BLaER1 treated with 17β-estradiol and CSF1 and Interleukin-3, amounts not matched to agents 10 nM and 100 nM (cell line): ENCODE data around the gene SIPA1L3.

ENCODE experiments used
- H3K27ac ChIP-seq, 11 experiments: shearing (Covaris generic); formaldehyde crosslinking; 2 replicates each; pipeline ENCODE4 v1.8.1; 2022
- H3K27me3 ChIP-seq, 11 experiments: shearing (Covaris generic); formaldehyde crosslinking; 2 replicates each; pipeline ENCODE4 v1.8.1; 2022
- H3K36me3 ChIP-seq, 11 experiments: shearing (Covaris generic); formaldehyde crosslinking; 2 replicates each; pipeline ENCODE4 v1.8.1; 2022
- H3K4me1 ChIP-seq, 10 experiments: shearing (Covaris generic); formaldehyde crosslinking; 2 replicates each; pipeline ENCODE4 v1.8.1; 2022
- H3K4me2 ChIP-seq, 11 experiments: shearing (Covaris generic); formaldehyde crosslinking; 2 replicates each; pipeline ENCODE4 v1.8.1; 2022
- H3K4me3 ChIP-seq, 10 experiments: shearing (Covaris generic); formaldehyde crosslinking; 2 replicates each; pipeline ENCODE4 v1.8.1; 2022
- H3K9ac ChIP-seq, 11 experiments: shearing (Covaris generic); formaldehyde crosslinking; 2 replicates each; pipeline ENCODE4 v1.8.1; 2022
- H3K9me3 ChIP-seq, 11 experiments: shearing (Covaris generic); formaldehyde crosslinking; replicated peaks in 1 of 11; 2 replicates each; pipeline ENCODE4 v1.8.1; 2022
- H4K20me1 ChIP-seq, 11 experiments: shearing (Covaris generic); formaldehyde crosslinking; 2 replicates each; pipeline ENCODE4 v1.8.1; 2022
- Cebpa-rat ChIP-seq, 11 experiments: shearing (Covaris generic); IDR thresholded peaks; 2 replicates each; pipeline ENCODE4 v1.8.1; 2022

Gene SIPA1L3

DNA sequence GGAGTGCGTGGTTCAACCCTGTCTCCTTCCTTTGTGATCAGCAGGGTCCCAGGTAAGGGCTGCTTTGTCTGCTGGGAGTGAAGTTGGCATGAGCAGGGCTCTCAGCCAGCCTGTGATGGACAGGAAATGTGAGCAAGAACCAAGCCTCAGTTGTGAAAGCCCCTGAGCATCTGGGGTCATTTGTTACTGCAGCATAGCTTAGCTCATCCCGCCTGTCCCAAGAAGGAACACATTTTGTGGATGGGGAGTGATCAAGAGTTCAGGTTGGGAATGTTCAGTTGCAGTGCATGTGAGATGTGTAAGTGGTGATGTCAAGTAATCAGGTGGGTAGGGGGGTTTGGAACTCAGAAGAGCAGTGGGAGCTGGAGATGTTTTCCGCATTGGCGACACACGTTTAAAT, 164.6 kb downstream of the SIPA1L3 start:
- Histone ChIP-seq H3K4me3 (no peak overlapping the region), H3K36me3 (peaks cover 0 to 7% (median 0%) of the 10 kb centered on the region in 11 experiments; a peak in 3 of 22 replicates), H3K9ac (no peak overlapping the region), H3K4me1 (peaks cover 0 to 47% (median 38%) of the 10 kb centered on the region in 10 experiments; a peak in 16 of 20 replicates), H4K20me1 (no peaks in the 10 kb centered on the region; a peak in 1 of 22 replicates), H3K27ac (peak overlapping the region in 3 of 11 experiments; percentile 15 to 28 (median 27); a peak in 2 of 22 replicates), H3K9me3 (peaks cover 0 to 5% (median 0%) of the 10 kb centered on the region in 11 experiments; a peak in 9 of 22 replicates), H3K27me3 (no peaks in the 10 kb centered on the region), H3K4me2 (no peak overlapping the region)
- no peak for TF ChIP-seq Cebpa-rat (IDR thresholded peaks at IDR 0.05)

DNA sequence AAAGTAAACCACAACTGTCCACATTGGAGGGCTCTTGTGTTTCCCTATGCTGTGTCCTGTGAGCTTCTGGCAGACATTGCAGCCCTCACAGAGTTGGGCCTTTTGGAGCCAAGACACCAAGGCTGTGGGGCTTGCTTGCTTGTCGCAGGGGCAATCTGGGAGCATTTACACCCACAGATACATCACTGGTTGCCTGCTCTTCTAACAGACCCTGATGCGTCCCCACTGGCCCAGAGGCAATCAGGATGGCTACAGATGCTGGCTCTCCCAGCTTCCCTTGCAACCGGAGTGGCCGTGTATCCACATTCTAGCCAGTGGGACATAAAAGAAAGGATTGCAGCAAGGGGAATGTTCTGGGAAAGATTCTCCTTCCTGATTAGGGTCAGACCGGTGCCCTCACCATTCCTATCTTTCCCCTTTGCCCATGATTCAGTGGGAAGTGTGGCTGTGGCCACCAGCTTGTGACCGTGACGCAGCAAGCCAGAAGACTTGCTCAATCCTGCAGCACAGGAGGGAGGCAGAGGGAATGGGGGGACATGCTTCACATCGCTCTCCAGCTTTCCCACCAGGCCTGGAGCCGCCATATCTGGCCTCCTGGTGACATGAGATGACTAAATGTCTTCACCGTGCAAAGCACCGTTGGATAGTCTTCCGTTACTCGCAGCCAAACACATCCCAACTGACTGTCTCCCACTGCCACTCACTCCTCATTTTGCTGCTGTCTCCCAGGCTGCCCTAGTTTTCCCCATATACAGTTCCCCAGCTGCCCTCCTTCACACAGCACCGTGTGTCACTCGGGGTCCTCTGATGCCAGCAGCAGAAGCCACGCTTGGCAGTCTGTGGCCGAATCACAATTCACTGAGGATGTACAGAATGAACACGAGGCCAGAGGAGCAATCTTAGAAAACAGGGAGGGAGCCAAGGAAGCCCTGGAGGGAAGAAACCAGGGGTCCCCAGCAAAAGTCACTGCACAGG, 166.1 kb downstream of the SIPA1L3 start:
- H3K36me3 ChIP-seq: peaks cover 0 to 12% (median 0%) of the 10 kb centered on the region in 11 experiments; a peak in 3 of 22 replicates
- H3K9ac ChIP-seq: peak overlapping the region in 2 of 11 experiments; percentile 12 to 19; a peak in 3 of 22 replicates
- no peak for TF ChIP-seq Cebpa-rat (IDR thresholded peaks at IDR 0.05)
- H3K27me3 ChIP-seq: no peaks in the 10 kb centered on the region
- H3K9me3 ChIP-seq: peaks cover 0 to 11% (median 7%) of the 10 kb centered on the region in 11 experiments; a peak in 11 of 22 replicates
- peaks cover 0 to 55% (median 50%) of the 10 kb centered on the region in 10 experiments; a peak in 16 of 20 replicates for H3K4me1 ChIP-seq
- H4K20me1 ChIP-seq: no peaks in the 10 kb centered on the region; a peak in 1 of 22 replicates
- H3K27ac ChIP-seq: peak overlapping the region in 4 of 11 experiments; percentile 50 to 72 (median 53); a peak in 5 of 22 replicates
- H3K4me2 ChIP-seq: peak overlapping the region in 6 of 11 experiments; percentile 9 to 76 (median 28); a peak in 5 of 22 replicates
- H3K4me3 ChIP-seq: no peak overlapping the region

DNA sequence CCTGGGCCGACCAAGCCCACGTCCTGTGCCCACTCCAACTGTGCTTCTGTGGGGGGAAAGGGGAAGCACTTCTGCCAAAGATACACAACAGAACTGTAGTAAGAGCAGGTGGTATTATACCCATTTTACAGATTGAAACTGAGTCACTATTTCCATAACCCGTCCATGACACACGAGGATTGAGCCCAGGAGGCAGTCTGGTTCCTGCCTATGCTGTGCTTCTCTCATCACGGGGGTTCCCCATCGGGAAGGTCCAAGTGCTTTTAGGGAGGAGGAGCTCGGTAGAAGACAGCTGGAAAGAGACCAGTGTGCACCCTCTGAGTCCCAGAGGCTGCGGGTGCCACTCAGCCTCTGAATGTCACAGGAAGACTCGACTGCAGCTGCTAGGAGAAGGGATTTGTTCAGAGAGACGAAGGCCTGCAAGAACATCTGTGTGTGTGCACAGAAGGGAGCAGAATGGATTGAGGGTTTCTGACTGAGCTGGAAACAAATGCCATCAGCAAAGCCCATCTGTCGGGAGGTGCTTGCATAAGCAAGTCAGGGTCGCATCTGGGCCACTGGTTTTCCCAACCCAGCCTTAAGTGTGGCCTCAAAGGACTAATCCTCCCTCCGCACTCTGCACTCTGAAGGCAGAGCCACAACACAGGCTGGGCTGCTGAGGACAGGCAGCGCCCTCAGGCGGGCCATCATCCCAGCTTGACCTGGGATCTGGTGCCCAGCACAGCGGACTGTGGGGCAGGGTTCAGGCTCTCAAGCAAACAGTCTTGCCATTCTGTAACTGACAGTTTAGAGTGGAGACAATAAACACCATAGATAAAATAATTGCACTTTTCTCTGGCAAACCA, 167.1 kb downstream of the SIPA1L3 start:
- Histone ChIP-seq H3K9ac (peak overlapping the region in 4 of 11 experiments; percentile 36 to 61 (median 55); a peak in 6 of 22 replicates), H3K27me3 (no peaks in the 10 kb centered on the region), H3K9me3 (peaks cover 0 to 11% (median 7%) of the 10 kb centered on the region in 11 experiments; a peak in 11 of 22 replicates), H3K36me3 (peaks cover 0 to 12% (median 0%) of the 10 kb centered on the region in 11 experiments; a peak in 3 of 22 replicates), H3K4me2 (peak overlapping the region in 8 of 11 experiments; percentile 9 to 76 (median 42); a peak in 16 of 22 replicates), H3K27ac (peak overlapping the region in 4 of 11 experiments; percentile 52 to 72 (median 62); a peak in 7 of 22 replicates), H3K4me3 (no peak overlapping the region), H4K20me1 (no peaks in the 10 kb centered on the region; a peak in 1 of 22 replicates), H3K4me1 (peaks cover 1 to 65% (median 60%) of the 10 kb centered on the region in 10 experiments; a peak in 19 of 20 replicates)
- TF ChIP-seq Cebpa-rat (IDR thresholded peaks at IDR 0.05): peak in 2 of 11 experiments; percentile 63 to 64; a peak in 3 of 22 replicates

DNA sequence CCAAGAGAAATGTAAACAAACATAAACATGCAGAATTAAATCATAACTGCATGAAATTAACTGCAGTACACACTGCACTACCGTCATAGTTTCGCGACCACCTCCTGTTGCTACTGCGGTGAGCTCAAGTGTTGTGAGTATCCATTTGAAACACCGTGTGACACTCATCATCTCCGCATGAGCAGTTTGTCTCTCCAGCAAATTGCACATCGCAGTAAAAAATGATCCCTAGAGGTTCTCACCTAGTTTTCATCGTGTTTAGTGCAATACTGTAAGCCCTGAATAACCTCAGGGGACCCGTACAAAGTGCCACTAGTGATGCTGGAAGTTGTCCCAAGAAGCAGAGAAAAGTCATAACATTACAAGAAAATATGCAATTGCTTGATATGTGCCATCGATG, 169.3 kb downstream of the SIPA1L3 start:
- H3K27me3 ChIP-seq: no peaks in the 10 kb centered on the region
- H3K9ac ChIP-seq: peak overlapping the region in 3 of 11 experiments; percentile 16 to 60 (median 50); a peak in 4 of 22 replicates
- peaks cover 1 to 14% (median 3%) of the 10 kb centered on the region in 11 experiments; a peak in 12 of 22 replicates for H3K36me3 ChIP-seq
- peaks cover 0 to 11% (median 7%) of the 10 kb centered on the region in 11 experiments; a peak in 11 of 22 replicates for H3K9me3 ChIP-seq
- peak overlapping the region in 6 of 11 experiments; percentile 5 to 72 (median 57); a peak in 10 of 22 replicates for H3K27ac ChIP-seq
- peak overlapping the region in 9 of 11 experiments; percentile 48 to 77 (median 61); a peak in 17 of 22 replicates for H3K4me2 ChIP-seq
- H3K4me3 ChIP-seq: no peak overlapping the region
- TF ChIP-seq Cebpa-rat (IDR thresholded peaks at IDR 0.05): peak in 4 of 11 experiments; percentile 12 to 91 (median 66); a peak in 7 of 22 replicates
- H4K20me1 ChIP-seq: peaks cover 0 to 9% (median 0%) of the 10 kb centered on the region in 11 experiments; a peak in 3 of 22 replicates
- H3K4me1 ChIP-seq: peaks cover 19 to 87% (median 78%) of the 10 kb centered on the region in 10 experiments

DNA sequence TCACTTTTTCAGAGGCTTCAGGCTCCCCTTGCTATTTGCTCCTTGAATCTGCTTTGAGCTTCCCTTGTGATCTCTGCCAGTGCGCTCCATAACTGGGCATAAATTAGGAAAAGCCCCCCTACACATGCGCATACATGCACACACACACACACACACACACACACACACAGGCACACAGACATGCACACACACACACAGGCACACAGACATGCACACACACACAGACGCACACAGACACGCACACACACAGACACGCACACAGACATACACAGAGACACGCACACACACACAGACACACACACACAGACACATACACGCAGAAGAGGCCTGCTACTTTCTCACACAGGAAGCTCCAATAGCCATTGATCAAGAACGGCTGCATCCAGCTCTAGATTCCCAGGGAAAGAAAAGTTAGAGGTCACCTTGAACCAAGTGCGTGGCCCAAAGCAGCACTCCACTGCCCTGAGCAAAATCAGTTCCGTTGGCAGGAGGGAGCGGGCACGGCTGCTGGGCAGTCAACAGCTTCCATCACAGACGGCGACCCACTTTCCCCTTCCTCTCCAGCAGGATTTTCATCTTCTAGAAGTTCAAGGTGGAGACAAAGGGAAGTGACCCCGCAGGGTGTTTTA, 171.4 kb downstream of the SIPA1L3 start:
- H3K4me3 ChIP-seq: no peak overlapping the region
- H3K36me3 ChIP-seq: peaks cover 18 to 30% (median 24%) of the 10 kb centered on the region in 11 experiments; a peak in 21 of 22 replicates
- H3K4me2 ChIP-seq: peak overlapping the region in 5 of 11 experiments; percentile 15 to 79 (median 76); a peak in 6 of 22 replicates
- H3K27me3 ChIP-seq: no peaks in the 10 kb centered on the region
- TF ChIP-seq Cebpa-rat (IDR thresholded peaks at IDR 0.05): no peak
- peaks cover 0 to 14% (median 7%) of the 10 kb centered on the region in 11 experiments; a peak in 11 of 22 replicates for H3K9me3 ChIP-seq
- no peak overlapping the region for H3K9ac ChIP-seq
- H3K27ac ChIP-seq: peak overlapping the region in 4 of 11 experiments; percentile 1 to 47 (median 24); a peak in 3 of 22 replicates
- H4K20me1 ChIP-seq: peaks cover 0 to 9% (median 0%) of the 10 kb centered on the region in 11 experiments; a peak in 3 of 22 replicates
- H3K4me1 ChIP-seq: peaks cover 19 to 80% (median 73%) of the 10 kb centered on the region in 10 experiments

DNA sequence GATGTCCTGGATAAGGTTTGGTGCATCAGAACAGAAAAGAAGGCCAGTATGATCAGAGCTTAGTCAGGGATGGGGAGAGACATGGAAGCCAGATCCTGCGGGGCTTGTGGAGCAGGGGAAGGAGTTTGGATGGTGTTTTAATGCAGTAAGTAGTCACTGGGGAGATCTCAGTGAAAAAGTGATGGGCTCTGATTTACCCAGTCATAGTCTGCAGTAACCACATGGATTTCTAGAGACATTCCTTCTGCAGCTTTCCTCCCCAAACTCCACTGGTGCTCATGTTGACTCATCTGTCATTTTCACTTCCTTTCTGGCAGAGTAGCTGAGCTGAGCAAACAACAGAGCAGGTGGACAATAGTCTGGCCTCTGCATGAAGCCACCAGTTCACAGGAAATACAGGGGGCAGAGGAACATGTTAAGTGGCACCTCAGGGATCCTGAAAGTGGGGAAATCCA, 172.9 kb downstream of the SIPA1L3 start:
- Histone ChIP-seq H4K20me1 (peaks cover 0 to 9% (median 0%) of the 10 kb centered on the region in 11 experiments; a peak in 2 of 22 replicates), H3K27ac (peak overlapping the region in 6 of 11 experiments; percentile 4 to 43 (median 37); a peak in 9 of 22 replicates), H3K4me3 (no peak overlapping the region), H3K4me1 (peaks cover 19 to 69% (median 59%) of the 10 kb centered on the region in 10 experiments), H3K9me3 (peaks cover 0 to 14% (median 7%) of the 10 kb centered on the region in 11 experiments; a peak in 11 of 22 replicates), H3K36me3 (peaks cover 18 to 37% (median 26%) of the 10 kb centered on the region in 11 experiments; a peak in 21 of 22 replicates), H3K9ac (0 out of 22 replicates have a peak overlapping the region, but pooled peaks of 1 of the 11 experiments have one; percentile 14), H3K27me3 (no peaks in the 10 kb centered on the region), H3K4me2 (peak overlapping the region; percentile 51 to 79 (median 70))
- no peak for TF ChIP-seq Cebpa-rat (IDR thresholded peaks at IDR 0.05)
